NB4 (cell line): ENCODE measurements around the gene KIF6.

Experiments
- DNase-seq: peaks from one replicate; pipeline ENCODE4 v3.0.0; 2010; ENCODE audit warnings: low read depth
- H3K4me3 ChIP-seq: one replicate; pipeline ENCODE4 v1.5.1; 2011; ENCODE audit warnings: mild to moderate bottlenecking, low read depth, low read length, moderate library complexity
- MYC ChIP-seq: IDR thresholded peaks from 2 replicates; pipeline ENCODE4 v1.6.1; 2011; ENCODE audit warnings: low read depth, low read length
- POLR2A ChIP-seq: IDR thresholded peaks from 2 replicates; pipeline ENCODE4 v1.6.1; 2011; ENCODE audit warnings: mild to moderate bottlenecking; ENCODE audit not compliant: insufficient read length; ENCODE audit errors: extremely low read depth
- TF ChIP-seq, protein P1 (sequence below): IDR thresholded peaks from 2 replicates; pipeline ENCODE4 v1.6.1; 2011; ENCODE audit warnings: low read depth, low read length
- TF ChIP-seq, protein P2 (sequence below): IDR thresholded peaks from one replicate; pipeline ENCODE4 v1.5.1; 2012; ENCODE audit warnings: low read depth, low read length

The KIF6 gene

DNA sequence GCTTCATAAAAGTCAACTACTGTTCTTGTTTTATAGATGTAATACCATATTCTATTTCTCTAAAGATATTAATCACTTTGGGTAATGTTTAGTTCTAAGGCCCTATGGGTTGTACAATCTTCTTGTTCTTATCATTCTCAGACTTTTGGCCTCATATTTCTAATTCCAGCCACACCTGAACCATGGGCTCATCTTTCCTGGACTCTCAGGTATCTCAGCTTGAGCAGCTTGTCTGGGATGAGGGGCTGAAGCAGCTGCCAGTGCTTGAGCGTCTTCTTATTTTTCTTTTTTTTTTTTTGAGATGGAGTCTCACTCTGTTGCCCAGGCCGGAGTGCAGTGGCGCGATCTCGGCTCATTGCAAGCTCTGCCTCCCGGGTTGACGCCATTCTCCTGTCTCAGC lies 150.2 kb downstream of the KIF6 start:
- no peak for DNase-seq
- H3K4me3 ChIP-seq, result no peak overlapping the region
- no peak for TF ChIP-seq MYC
- TF ChIP-seq, protein P1, sequence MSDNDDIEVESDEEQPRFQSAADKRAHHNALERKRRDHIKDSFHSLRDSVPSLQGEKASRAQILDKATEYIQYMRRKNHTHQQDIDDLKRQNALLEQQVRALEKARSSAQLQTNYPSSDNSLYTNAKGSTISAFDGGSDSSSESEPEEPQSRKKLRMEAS, result no peak
- TF ChIP-seq, protein P2, sequence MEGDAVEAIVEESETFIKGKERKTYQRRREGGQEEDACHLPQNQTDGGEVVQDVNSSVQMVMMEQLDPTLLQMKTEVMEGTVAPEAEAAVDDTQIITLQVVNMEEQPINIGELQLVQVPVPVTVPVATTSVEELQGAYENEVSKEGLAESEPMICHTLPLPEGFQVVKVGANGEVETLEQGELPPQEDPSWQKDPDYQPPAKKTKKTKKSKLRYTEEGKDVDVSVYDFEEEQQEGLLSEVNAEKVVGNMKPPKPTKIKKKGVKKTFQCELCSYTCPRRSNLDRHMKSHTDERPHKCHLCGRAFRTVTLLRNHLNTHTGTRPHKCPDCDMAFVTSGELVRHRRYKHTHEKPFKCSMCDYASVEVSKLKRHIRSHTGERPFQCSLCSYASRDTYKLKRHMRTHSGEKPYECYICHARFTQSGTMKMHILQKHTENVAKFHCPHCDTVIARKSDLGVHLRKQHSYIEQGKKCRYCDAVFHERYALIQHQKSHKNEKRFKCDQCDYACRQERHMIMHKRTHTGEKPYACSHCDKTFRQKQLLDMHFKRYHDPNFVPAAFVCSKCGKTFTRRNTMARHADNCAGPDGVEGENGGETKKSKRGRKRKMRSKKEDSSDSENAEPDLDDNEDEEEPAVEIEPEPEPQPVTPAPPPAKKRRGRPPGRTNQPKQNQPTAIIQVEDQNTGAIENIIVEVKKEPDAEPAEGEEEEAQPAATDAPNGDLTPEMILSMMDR, result no peak
- no peak for TF ChIP-seq POLR2A

DNA sequence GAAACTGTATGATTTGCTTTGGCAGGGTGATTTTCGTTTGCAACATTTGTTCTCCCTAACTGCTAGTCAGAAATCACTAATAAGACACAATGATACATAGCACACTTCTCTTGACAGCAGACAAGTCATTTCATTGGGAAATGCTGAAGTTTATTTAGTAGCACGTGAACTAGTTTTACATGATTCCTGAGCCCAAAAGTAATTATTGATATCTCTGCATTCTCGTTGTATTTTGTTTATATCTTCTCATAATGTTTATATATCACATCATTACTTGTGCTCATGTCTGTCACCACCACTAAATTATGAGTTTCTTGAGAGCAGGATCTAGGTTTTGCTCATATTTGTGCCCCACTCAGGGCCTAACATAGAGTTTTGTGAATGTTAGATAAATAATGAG lies 151.7 kb downstream of the KIF6 start:
- no peak overlapping the region for H3K4me3 ChIP-seq
- no peak for DNase-seq
- TF ChIP-seq POLR2A (no peak), MYC (no peak)
- TF ChIP-seq, protein P1, result no peak
- TF ChIP-seq, protein P2, result no peak

DNA sequence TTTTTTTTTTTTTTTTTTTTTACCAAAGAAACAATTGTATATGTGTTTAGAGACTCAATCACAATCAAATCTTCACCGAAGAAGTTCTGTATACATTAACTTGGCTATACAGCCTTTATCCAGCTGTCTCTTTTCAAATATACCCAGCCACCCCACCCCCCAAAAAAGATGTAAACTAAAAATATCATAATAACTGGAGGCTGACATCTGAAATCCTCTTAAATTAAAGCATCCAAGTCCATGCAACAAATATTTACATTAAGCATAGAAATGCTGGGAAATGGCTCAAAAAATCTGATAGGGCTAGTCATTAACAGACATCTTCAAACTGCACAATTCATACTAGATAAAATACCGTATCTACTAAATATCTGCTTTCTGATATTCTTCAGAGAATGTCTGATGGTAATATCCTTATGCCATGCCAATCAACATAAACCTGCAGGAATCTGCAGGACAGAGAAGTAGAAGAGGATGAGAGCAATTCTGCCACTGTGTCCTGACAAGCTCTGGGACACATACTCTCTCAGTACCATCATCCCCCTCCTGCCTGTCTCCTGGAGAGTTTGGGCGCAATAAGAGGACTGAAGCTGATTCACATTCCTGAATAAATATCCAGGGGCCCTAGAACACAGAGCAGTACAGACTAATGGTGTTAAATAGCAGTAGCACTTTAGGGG lies 152.4 kb downstream of the KIF6 start:
- DNase-seq, result no peak

DNA sequence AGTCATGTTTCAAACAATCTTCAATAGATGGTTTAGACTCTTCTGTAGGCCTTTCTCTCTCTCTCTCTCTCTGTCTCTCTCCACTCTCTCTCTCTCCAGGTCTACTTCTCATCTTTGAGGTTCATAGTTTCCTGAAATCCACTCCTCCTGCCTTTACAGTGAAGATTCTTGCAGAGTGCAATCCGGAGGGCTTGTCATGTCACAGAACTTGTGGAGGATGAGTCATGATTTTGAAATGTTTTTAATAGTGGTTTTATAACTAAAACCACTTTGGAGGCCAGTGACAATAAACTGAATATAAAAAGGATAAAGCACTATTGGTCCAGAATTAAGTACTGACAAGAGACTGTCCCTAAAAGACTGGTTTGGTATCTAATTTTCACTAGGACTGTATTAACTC lies 156.3 kb downstream of the KIF6 start:
- DNase-seq, result no peak
- H3K4me3 ChIP-seq, result no peak overlapping the region
- TF ChIP-seq MYC (no peak), POLR2A (no peak)
- TF ChIP-seq, protein P1, result no peak
- TF ChIP-seq, protein P2, result no peak

More for the DNA sequence above, 152.4 kb downstream of the KIF6 start:
- no peak for TF ChIP-seq POLR2A
- TF ChIP-seq, protein P1, result no peak
- TF ChIP-seq, protein P2, result no peak
- TF ChIP-seq MYC, result no peak
- no peak overlapping the region for H3K4me3 ChIP-seq

DNA sequence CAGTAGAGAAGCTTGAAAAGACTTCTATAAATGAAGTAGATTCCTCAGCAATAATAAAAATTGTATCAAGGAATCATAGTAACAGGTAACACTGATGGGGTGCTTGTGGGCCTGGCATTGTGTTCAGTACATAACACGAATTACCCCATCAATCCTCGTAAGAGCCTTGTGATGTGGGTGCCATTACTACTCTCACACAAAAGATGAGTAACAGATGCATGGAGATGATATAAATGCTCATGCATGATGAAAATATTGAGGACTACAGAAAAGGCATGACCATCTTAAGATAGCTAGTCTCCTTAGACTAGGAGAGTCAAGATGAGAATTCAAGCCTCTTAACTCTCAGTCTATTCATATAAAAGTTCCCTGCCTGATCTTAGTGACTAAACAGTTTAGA lies 158.1 kb downstream of the KIF6 start:
- DNase-seq, result no peak
- H3K4me3 ChIP-seq, result no peak overlapping the region
- TF ChIP-seq, protein P1, result no peak
- TF ChIP-seq, protein P2, result no peak
- TF ChIP-seq MYC (no peak), POLR2A (no peak)
